GM18873 (cell line): ENCODE results near the gene TBRG1.

Source experiments
- ATAC-seq: cut with Tn5 transposase; IDR thresholded peaks from one replicate; pipeline ENCODE4 v1.9.1; 2021; ENCODE audit warnings: mild to moderate bottlenecking, moderate library complexity, moderate number of reproducible peaks; ENCODE audit not compliant: unreplicated experiment, low FRiP score

TBRG1 gene

GRCh38 chr11:124657904-124658303 is 35.2 kb downstream of the TBRG1 start:
- ATAC-seq: no peak

GRCh38 chr11:124658501-124658900 is 35.8 kb downstream of the TBRG1 start:
- no peak for ATAC-seq

- ATAC-seq: no peak
Observed at GRCh38 chr11:124658986-124659385, 36.3 kb downstream of the TBRG1 start.

- no peak for ATAC-seq
Observed at GRCh38 chr11:124661553-124661952, 38.9 kb downstream of the TBRG1 start.

GRCh38 chr11:124662106-124662505 is 39.4 kb downstream of the TBRG1 start:
- no peak for ATAC-seq

GRCh38 chr11:124663861-124664260 is 41.2 kb downstream of the TBRG1 start:
- ATAC-seq: no peak

- ATAC-seq: no peak
Observed at GRCh38 chr11:124667601-124668000, 44.9 kb downstream of the TBRG1 start.

GRCh38 chr11:124669193-124669592 is 46.5 kb downstream of the TBRG1 start:
- no peak for ATAC-seq

- ATAC-seq: no peak
Observed at GRCh38 chr11:124670732-124671131, 48.1 kb downstream of the TBRG1 start.

- no peak for ATAC-seq
Observed at GRCh38 chr11:124672536-124673215, 50.0 kb downstream of the TBRG1 start.

- peak; percentile 80 for ATAC-seq
Observed at GRCh38 chr11:124673333-124674167, 50.9 kb downstream of the TBRG1 start, which contains the start of the genes SIAE and SPA17. TSS of gene SIAE (minus strand) at chr11:124673739. CDS start at chr11:124673708, 31 bp downstream. TSS of gene SPA17 (plus strand) at chr11:124673904. CDS start at chr11:124675265, 1,361 bp downstream.

GRCh38 chr11:124674168-124674517 is 51.5 kb downstream of the TBRG1 start:
- no peak for ATAC-seq

- no peak for ATAC-seq
Observed at GRCh38 chr11:124674571-124674970, 51.9 kb downstream of the TBRG1 start.

- ATAC-seq: no peak
Observed at GRCh38 chr11:124676386-124676785, 53.7 kb downstream of the TBRG1 start.

- no peak for ATAC-seq
Observed at GRCh38 chr11:124678416-124678815, 55.8 kb downstream of the TBRG1 start.

GRCh38 chr11:124681421-124681820 is 58.8 kb downstream of the TBRG1 start:
- ATAC-seq: no peak

- no peak for ATAC-seq
Observed at GRCh38 chr11:124682443-124682842, 59.8 kb downstream of the TBRG1 start.
